ENCODE results near the gene MMP27.
A peak's percentile ranks its signal among the peaks of the same experiment; 100 is the strongest.

MMP27 gene

GRCh38 chr11:102703826-102704493 is 1.6 kb downstream of the MMP27 start:
- no peak for DNase-seq

DNA sequence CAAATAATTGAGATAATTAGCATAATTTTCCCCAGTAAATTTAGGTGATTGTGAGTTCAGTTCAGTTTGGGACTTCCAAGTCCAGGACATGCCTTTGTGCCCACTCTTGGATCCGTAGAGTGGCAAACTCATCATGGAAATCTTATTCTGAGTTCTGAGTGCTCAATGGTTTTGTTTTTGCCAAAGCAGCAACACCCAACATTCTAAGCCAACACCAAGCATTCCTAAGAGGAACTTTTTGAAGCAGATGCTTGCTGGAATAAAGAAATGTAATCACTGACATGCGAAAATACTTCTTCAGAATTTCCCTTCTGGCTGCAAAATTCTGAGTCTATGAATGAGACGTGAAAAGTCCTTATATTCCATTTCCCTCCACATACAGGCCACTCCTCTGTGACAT is 10.4 kb downstream of the MMP27 start:
- DNase-seq = no peak

DNA sequence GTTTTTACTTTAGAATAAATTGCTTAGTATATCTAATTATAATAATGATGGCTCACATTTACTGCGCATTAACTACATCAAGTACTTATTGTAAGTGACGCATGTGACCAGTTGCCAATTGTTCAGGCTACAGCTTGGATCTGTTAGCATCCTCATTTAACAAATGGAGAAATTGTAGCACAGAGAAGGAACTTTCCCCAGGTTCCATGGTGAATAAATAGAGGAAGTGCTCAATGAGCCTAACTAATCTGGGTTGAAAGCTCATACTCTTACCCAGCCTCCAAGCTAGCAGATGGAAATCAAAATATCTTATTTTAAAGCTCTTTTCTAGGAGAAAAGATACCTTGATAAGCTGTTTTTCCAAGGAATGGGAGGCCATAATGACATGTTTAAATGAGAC is 19.8 kb downstream of the MMP27 start:
- DNase-seq = no peak

DNA sequence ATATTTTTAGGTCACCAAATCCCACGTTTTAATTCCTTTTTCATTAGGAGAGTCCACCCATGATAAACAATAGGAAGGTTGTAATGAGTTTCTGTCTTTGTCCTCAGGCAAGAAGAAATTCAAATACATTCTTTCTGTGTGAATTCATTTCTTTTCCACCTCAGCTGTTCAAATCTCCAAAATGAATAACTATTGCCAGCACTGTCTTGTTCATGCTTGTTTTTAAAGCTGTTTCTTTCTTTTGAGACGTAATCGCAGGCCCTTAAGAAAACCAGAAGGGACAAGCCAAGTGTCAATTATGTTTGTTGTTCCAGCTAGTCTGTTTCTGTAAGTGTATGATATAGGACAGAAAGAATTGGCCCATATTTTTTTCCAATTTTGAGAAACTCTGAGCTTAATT is 20.2 kb downstream of the MMP27 start:
- DNase-seq = no peak

GRCh38 chr11:102683277-102683676 is 22.3 kb downstream of the MMP27 start:
- DNase-seq = no peak

- no peak for DNase-seq
Measured at GRCh38 chr11:102680945-102681344, 24.6 kb downstream of the MMP27 start.

DNA sequence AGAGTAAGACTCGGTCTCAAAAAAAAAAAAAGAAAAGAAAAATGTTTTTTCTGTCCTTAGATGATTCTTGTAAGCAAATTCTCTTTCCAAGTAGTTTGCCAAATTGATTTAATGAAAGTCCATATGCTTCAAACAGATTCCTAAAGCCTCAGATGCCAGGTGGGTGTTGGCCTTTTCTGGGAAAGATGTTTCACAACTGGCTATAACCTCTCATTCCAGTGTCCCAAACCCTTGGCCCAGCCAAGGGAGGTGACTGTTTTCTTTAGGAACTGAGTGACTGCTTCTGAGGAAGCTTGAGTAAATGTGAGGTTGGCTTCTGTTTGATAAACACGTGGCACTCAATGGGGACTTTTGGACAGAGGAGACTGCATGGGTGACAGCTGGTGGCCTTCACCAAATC is 27.5 kb downstream of the MMP27 start:
- DNase-seq = no peak

DNA sequence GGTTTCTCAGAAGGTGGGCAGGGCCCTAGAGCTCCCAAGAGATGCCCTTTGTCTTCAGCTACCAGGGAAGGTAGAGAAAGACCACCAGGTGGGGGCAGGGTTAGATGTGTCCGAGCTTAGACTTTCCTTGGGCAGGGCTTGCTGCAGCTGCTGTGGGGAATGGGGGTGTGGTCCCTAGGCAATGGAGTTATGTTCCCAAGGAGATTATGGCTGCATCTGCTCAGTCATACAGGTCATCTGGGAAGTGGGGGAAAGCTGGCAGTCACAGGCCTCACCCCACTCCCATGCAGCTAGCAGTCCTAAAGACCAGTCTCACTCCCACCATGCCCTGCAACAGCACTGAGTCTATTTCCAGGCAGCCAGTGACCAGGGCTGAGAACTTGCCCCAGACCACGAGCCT is 29.5 kb downstream of the MMP27 start:
- no peak for DNase-seq

DNA sequence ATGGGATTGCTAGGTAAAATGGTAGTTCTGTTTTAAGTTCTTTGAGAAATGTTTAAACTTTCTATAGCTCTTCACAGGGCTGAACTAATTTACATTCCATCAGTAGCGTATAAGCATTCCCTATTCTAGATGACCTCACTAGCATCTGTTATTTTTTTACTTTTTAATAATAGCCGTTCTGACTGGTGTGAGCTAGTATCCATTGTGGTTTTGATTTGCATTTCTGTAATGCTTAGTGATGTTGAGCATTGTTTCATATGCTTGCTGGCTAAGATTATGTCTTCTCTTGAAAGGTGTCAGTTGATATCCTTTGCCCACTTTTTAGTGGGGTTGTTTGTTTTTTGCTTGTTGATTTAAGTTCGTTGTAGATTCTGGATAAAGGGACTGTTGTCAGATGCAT is 35.9 kb downstream of the MMP27 start:
- no peak for DNase-seq

GRCh38 chr11:102666331-102666957 is 39.1 kb downstream of the MMP27 start:
- peak; percentile 44 for DNase-seq

GRCh38 chr11:102664001-102664752 is 41.4 kb downstream of the MMP27 start:
- no peak for DNase-seq

DNA sequence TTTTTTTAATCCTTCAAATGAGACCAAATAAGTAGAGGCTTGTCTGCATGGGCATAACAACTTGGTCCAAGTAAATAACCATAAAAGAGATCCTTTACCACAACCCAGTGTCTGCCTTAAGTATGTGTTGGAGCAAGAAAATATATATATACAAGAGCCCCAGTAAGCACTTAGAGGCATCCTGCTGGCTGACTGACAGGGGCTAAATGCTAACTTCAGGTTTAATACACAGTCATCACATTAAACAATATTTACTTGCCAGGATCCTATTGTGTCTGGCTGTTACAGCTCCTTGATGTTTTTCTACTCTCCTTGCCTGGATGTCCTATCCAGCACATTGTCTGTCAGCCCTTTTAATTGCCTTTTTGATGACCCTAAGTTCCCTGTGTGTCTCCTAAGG is 43.0 kb downstream of the MMP27 start:
- DNase-seq = no peak

DNA sequence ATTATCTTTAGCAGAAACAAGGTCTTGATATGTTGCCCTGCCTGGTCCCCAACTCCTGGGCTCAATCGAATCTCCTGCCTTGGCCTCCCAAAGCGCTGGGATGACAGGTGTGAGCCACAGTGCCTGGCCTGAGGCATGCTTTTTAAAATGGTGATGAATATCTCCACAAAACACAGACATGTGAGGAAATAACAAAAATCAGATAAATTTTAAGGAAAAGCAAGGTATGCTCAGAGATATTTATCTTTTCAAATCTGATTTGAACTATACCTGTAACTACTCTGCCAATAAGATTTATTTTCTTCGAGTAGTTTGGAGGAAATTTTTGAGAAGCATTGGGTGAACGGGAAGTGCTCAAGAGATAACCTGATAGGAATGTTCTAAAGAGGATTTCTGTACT is 44.5 kb downstream of the MMP27 start:
- DNase-seq = no peak

DNA sequence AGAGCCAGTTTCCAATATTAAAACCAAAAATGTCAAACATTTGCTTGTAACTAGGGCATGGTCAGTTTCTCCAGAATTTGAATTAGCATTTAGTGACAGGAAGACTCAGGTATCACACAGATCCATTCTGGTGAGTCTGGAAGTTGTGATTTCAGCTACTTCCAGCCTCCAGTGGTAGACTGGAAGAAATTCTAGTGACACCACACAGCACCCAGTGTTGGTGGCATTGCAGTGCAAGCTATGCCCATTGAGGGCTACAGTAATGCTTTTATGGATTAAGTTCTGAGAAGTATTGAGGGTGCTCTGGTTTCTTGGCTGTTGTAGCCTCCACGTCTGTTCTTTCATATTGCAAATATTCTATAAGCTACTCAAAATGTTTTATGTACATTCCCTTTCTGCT is 49.0 kb downstream of the MMP27 start:
- no peak for DNase-seq

- no peak for DNase-seq
Measured at GRCh38 chr11:102655547-102655946, 50.0 kb downstream of the MMP27 start.

DNA sequence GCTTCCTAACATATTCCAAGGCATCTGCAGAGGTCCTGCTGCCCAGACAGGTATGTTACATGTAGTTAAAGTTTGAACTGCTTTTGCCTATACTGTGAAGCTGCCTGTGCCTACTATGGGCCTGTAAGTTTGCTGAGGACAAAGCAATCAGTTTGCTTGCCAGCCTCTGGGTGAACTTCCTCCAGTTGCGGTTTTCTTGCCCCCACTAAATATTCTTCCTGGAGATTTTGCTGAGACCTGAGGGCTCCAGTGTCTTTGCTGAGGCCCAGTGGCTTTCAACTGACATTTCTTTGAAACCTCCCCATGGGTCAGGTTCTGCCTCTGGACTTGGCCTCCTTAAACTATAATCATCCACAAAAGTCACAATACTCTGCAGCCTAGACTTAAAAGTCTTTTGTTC is 50.8 kb downstream of the MMP27 start:
- DNase-seq = no peak

DNA sequence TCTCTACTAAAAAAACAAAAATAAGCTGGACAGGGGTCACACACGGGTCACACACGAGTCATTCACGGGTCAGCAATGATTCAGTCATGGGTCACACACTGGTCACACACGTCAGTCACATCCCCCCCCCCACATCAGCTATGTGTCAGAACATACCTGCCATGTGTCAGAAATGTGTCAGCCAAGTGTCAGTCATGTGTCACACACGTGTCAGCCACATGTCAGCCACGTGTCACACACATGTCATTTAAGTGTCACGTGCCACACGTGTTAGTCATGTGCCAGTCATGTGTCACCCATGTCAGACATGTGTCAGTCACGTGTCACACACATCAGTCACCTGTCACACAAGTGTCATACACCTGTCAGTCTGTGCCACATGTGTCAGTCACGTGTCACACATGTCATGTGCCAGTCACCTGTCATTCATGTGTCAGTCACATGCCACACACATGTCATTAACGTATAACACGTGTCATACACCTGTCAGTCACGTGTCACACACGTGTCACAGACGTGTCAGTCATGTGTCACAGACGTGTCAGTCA is 51.8 kb downstream of the MMP27 start:
- no peak for DNase-seq

GRCh38 chr11:102647430-102647829 is 58.1 kb downstream of the MMP27 start:
- DNase-seq = no peak

DNA sequence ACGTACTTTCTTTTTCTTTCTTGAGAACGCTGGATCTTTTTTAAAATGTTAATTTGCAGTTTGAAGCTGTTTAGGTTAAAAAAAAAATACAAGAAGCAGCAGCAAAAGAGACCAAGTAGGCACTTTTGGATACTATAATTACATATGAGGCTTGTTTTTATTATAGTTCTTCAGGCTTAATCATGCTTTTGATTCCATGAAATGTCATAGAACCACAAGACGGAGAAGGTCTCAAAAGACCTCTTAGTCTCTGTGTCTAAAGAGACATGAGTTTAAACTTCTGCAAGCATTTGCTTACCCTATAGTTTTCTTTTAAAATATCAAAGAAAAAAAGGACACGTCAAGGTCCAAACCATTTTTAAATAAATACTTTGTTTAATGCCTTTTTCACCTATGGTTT is 61.6 kb downstream of the MMP27 start:
- DNase-seq = no peak
